Fibroblast of upper back skin (primary cell): ENCODE measurements around the gene SCAND1.

Experiments used
- DNase-seq: peaks from one replicate; pipeline ENCODE4 v3.0.0-alpha.2; 2013

SCAND1 gene

GRCh38 chr20:35903843-35904242 is 50.5 kb downstream of the SCAND1 start:
- DNase-seq: no peak
